ENCODE results near the gene CMTM7. TPM values are rescaled to one million over a fixed set of nuclear protein-coding genes. Genes with fewer than 3 reads are reported as not detected.

The CMTM7 gene
- total and polyA plus RNA-seq, 10 of the 15 experiments (the other 5 are each of a cell fraction or from before 2014, with no cell fraction given) = 3.7 to 36.4 (median 14.7) TPM

GRCh38 chr3:32493437-32494414 lies 102.1 kb downstream of the CMTM7 start (continued):
- no peak for TF ChIP-seq CUX1 (IDR thresholded peaks at IDR 0.05; ENCODE audit: insufficient replicate concordance, low read depth, low read length)
- peak; percentile 67; the same call in 1 of the 2 replicates for TF ChIP-seq PAX8 (IDR thresholded peaks at IDR 0.05)
- TF ChIP-seq EZH2 (IDR thresholded peaks at IDR 0.05; ENCODE audit: borderline replicate concordance, control insufficient read depth, low read depth, low read length) = no peak
- peak; percentile 44 for TF ChIP-seq BCL3 (IDR thresholded peaks at IDR 0.05; ENCODE audit: borderline replicate concordance, insufficient read depth, low read depth, low read length, poor library complexity, severe bottlenecking)
- no peak for TF ChIP-seq POLR2AphosphoS2 (IDR thresholded peaks at IDR 0.05; ENCODE audit: low read depth, low read length)
- no peak for TF ChIP-seq SPI1 (IDR thresholded peaks at IDR 0.05; ENCODE audit: borderline replicate concordance, insufficient read depth, low read depth, low read length)
- TF ChIP-seq ETV6 (conservative IDR thresholded peaks at IDR 0.05 in 1 of 2, IDR thresholded peaks at IDR 0.05 in 1 of 2; ENCODE audit: borderline replicate concordance in 1 of 2, low read depth in 1 of 2) = peak in 1 of 2 experiments; percentile 61; a peak in 2 of 4 replicates
- TF ChIP-seq EED (IDR thresholded peaks at IDR 0.05; ENCODE audit: low read depth) = peak; percentile 92
- no peak for TF ChIP-seq HSF1 (IDR thresholded peaks at IDR 0.05; ENCODE audit: low read depth, low read length)
- peak; percentile 89 for TF ChIP-seq NFIC (IDR thresholded peaks at IDR 0.05; ENCODE audit: low read depth, low read length)
- TF ChIP-seq ZBED1 (IDR thresholded peaks at IDR 0.05; ENCODE audit: borderline replicate concordance) = peak; percentile 80; the same call in 1 of the 2 replicates
- no peak for TF ChIP-seq SMC3 (IDR thresholded peaks at IDR 0.05; ENCODE audit: borderline replicate concordance, low read length)
- no peak for TF ChIP-seq WRNIP1 (IDR thresholded peaks at IDR 0.05; ENCODE audit: borderline replicate concordance, low read depth, low read length)
- TF ChIP-seq GATAD2B (conservative IDR thresholded peaks at IDR 0.05; ENCODE audit: low read depth) = peak; percentile 58; the same call in 1 of the 2 replicates
- TF ChIP-seq TCF3 (IDR thresholded peaks at IDR 0.05; ENCODE audit: borderline replicate concordance, insufficient read depth, low read depth, low read length) = peak; percentile 30; the same call in 1 of the 2 replicates
- TF ChIP-seq ZZZ3 (IDR thresholded peaks at IDR 0.05; ENCODE audit: control insufficient read depth, insufficient read length, low read depth) = no peak
- 0 out of 2 replicates have a peak, but pooled peaks have one; percentile 60 for TF ChIP-seq MEF2A (IDR thresholded peaks at IDR 0.05; ENCODE audit: insufficient read depth, low read depth, low read length)
- peak; percentile 67; the same call in 1 of the 2 replicates for TF ChIP-seq BMI1 (IDR thresholded peaks at IDR 0.05; ENCODE audit: borderline replicate concordance)
